Activated CD4-positive, alpha-beta T cell treated with anti-CD3 and anti-CD28 coated beads, Interleukin-2, amount 10 ng/mL, durations not matched to agents 7 days and 5 days (primary cell): ENCODE measurements around the gene PRSS35. TPM values are rescaled to one million over a fixed set of nuclear protein-coding genes. Genes with fewer than 3 reads are reported as not detected.
"Not testable (repeated sequence)": the region's sequence is repeated elsewhere in the genome, so short reads cannot be mapped to it uniquely, and the experiment has no call there.

Experiments
- CTCF ChIA-PET: fragments of 350-600 bp; sonication (Branson Sonifier 250); formaldehyde crosslinking; loops from one replicate; lab custom pipeline; 2021; ENCODE audit warnings: antibody characterized with exemption; lab: Charles Lee
- POLR2A ChIA-PET: fragments of 350-600 bp; sonication (Branson Sonifier 250); formaldehyde crosslinking; loops from one replicate; lab custom pipeline; 2021; ENCODE audit warnings: antibody characterized with exemption; lab: Charles Lee
- DNase-seq: peaks from one replicate; pipeline ENCODE4 v3.0.0-alpha.2; 2020
- H3K27ac Mint-ChIP-seq: one replicate; pipeline ENCODE4 v1.8.0; 2021; ENCODE audit warnings: mild to moderate bottlenecking, moderate library complexity, mixed read lengths
- H3K27me3 Mint-ChIP-seq: one replicate; pipeline ENCODE4 v1.8.0; 2021; ENCODE audit warnings: mixed read lengths
- H3K36me3 Mint-ChIP-seq: one replicate; pipeline ENCODE4 v1.8.0; 2021; ENCODE audit warnings: low read depth, mixed read lengths
- H3K4me1 Mint-ChIP-seq: one replicate; pipeline ENCODE4 v1.8.0; 2021; ENCODE audit warnings: mixed read lengths
- H3K4me3 Mint-ChIP-seq: one replicate; pipeline ENCODE4 v1.8.0; 2021; ENCODE audit warnings: mild to moderate bottlenecking, moderate library complexity, mixed read lengths
- H3K9me3 Mint-ChIP-seq: one replicate; pipeline ENCODE4 v1.8.0; 2021; ENCODE audit warnings: mixed read lengths
- total RNA-seq, 2 experiments: library from RNA; stranded (reverse); gene quantifications; one replicate each; pipeline ENCODE4 v1.2.3, GENCODE V29; 2021

Gene PRSS35, protein sequence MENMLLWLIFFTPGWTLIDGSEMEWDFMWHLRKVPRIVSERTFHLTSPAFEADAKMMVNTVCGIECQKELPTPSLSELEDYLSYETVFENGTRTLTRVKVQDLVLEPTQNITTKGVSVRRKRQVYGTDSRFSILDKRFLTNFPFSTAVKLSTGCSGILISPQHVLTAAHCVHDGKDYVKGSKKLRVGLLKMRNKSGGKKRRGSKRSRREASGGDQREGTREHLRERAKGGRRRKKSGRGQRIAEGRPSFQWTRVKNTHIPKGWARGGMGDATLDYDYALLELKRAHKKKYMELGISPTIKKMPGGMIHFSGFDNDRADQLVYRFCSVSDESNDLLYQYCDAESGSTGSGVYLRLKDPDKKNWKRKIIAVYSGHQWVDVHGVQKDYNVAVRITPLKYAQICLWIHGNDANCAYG
- total RNA-seq: not detected

DNA sequence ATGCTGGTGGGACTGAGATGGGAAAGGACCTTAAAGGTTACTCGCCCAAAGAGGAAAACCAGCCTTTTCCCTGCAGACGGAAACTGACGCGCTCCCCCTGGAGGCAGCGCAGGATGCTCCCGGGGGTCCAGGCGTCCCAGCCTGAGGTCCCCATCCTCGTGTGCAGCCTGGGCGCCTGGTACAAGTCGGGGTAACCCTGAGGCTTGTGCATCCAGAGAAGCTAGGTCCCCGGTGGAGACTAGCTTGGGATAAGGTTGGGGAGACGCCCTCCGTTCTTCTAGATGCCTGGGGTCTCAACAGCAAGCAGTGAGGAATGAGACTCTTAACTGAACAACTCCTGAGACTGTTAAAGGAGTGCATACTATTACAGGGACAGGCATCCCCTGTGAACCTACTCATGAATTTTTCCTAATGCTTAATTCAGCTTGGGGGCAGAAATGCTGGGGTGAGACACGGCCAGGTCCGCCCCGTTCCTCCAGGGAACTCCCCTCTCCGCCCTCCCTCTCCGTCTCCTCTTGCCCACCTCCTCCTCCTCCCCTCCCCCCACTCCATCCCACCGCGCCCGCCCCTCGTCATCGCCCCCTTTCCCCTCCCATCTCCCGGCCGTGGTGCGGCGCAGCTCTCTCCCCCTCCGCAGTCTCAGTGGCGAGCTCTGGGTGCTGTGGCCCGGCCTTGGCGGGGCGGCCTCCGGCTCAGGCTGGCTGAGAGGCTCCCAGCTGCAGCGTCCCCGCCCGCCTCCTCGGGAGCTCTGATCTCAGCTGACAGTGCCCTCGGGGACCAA lies at the start of gene PRSS35:
PRSS35 (plus strand) TSS at position 634 of the 781 bp plus-strand sequence. CDS start 10,908 bp downstream, outside the sequence.
- no peaks in the 10 kb centered on the region for H3K36me3 Mint-ChIP-seq
- H3K4me1 Mint-ChIP-seq: peaks cover 2% of the 10 kb centered on the region
- POLR2A ChIA-PET: no interaction called here
- peaks cover 35% of the 10 kb centered on the region for H3K27me3 Mint-ChIP-seq
- CTCF ChIA-PET: interaction anchor here (0.6 to 3.8 kb wide), 2 partner anchors 280 to 446 kb away, joined by 3 to 21 read pairs; partner anchors contain the start of genes DOP1A and UBE3D
- H3K9me3 Mint-ChIP-seq: no peaks in the 10 kb centered on the region
- H3K4me3 Mint-ChIP-seq: no peak within 1 kb of the TSS
- H3K27ac Mint-ChIP-seq: no peak within 1 kb of the TSS
- no peak for DNase-seq

DNA sequence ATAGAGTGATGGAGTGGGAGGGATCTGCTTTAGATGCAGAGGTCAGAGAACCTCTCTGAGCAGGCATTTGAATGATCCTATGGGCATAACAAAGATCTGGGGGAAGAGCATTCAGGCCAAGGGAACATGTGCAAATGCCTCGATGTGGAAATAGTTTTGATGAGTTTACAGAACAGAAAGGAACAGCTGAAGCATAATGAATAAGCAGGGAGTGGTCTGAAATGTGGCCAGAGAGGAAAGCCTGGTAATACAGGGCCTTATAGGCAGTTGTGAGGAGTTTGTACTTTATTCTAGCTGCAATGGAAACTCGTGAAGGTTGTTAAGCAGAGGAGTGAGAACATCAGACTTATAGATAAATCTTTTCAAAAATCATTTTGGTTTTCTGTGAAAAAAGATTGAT lies 48.4 kb upstream of the PRSS35 start:
- Mint-ChIP-seq H3K36me3 (no peaks in the 10 kb centered on the region), H3K27me3 (no peaks in the 10 kb centered on the region), H3K4me3 (no peak overlapping the region), H3K9me3 (no peaks in the 10 kb centered on the region), H3K4me1 (no peaks in the 10 kb centered on the region), H3K27ac (no peak overlapping the region)
- CTCF ChIA-PET: no interaction called here
- no peak for DNase-seq
- POLR2A ChIA-PET: no interaction called here

DNA sequence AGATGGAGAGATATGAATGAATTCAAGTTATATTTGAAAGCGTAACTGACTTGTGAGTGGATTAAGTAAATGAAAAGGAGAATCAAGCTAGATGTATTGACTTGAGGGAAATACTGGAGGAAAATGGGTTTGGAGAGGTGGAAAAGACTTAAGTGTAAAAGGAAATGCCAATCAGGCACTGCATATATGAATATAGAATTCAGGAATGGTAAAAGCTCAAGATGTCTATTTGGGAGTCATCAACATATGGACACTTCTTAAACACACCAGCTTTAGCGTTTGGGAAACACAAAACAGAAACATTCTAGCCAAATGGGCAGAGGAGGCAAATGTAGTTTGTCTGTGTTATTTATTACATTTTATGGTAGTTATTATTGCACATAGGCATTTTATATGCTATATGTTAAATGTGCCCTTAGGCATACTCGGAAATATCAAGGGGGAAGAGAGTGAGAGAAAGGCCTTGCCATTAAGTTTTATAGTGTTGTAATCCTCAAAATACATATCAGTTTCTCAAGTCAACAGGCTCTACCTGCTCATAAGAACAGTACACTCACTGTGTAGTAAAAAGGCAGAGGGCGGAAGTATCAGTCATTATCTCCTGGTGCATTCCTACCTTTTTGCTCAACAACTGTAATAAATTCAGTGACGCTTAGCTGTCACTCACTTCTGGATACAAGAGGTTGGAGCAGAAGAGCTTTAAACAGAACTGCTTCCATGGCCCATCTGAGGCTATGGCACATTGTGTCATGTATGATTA lies 47.8 kb upstream of the PRSS35 start:
- H3K27ac Mint-ChIP-seq: no peak overlapping the region
- no peaks in the 10 kb centered on the region for H3K27me3 Mint-ChIP-seq
- H3K9me3 Mint-ChIP-seq: no peaks in the 10 kb centered on the region
- DNase-seq: no peak
- ChIA-PET CTCF (no interaction called here), POLR2A (no interaction called here)
- H3K4me1 Mint-ChIP-seq: no peaks in the 10 kb centered on the region
- H3K4me3 Mint-ChIP-seq: no peak overlapping the region
- H3K36me3 Mint-ChIP-seq: no peaks in the 10 kb centered on the region

DNA sequence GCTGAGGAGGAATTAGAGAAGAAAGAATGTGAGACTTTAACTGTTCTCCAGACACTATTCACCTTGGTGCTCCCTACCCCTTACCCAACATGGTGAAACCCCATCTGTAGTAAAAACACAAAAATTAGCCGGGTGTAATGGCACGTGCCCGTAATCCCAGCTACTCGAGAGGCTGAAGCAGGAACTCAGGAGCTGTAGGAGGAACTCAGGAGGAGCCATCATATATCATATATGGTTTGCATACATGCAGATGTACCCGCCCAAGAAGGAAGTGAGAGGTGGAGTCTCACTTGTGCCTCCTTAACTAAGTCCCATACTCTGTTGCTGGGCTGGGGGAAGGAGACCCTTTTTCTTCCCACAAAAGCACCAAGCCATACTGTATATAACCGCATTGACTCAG lies 46.0 kb upstream of the PRSS35 start:
- Mint-ChIP-seq H3K27ac (no peak overlapping the region), H3K4me1 (no peaks in the 10 kb centered on the region), H3K9me3 (no peaks in the 10 kb centered on the region), H3K36me3 (no peaks in the 10 kb centered on the region), H3K27me3 (no peaks in the 10 kb centered on the region), H3K4me3 (no peak overlapping the region)
- DNase-seq: no peak
- ChIA-PET CTCF (no interaction called here), POLR2A (no interaction called here)

DNA sequence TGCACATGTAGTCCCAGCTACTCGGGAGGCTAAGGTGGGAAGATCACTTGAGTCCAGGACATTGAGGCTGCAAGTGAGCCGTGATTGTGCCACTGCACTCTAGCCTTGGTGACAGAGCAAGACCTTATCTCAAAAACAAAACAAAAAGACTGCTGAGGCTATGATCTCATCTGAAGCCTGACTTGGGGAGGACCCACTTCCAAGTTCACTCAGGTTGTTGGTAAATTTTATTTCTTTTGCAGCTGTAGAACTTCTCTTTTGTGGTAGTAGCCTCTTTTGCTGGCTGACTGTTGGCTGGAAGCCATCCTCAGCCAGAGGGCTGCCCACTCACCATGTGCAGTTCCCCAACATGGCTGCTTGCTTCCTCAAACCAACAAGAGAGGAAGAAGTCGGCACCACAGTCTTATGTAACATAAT lies 44.7 kb upstream of the PRSS35 start:
- Mint-ChIP-seq H3K27me3 (no peaks in the 10 kb centered on the region), H3K9me3 (no peaks in the 10 kb centered on the region), H3K36me3 (no peaks in the 10 kb centered on the region), H3K27ac (no peak overlapping the region), H3K4me3 (no peak overlapping the region), H3K4me1 (no peaks in the 10 kb centered on the region)
- CTCF ChIA-PET: no interaction called here
- POLR2A ChIA-PET: no interaction called here
- no peak for DNase-seq

DNA sequence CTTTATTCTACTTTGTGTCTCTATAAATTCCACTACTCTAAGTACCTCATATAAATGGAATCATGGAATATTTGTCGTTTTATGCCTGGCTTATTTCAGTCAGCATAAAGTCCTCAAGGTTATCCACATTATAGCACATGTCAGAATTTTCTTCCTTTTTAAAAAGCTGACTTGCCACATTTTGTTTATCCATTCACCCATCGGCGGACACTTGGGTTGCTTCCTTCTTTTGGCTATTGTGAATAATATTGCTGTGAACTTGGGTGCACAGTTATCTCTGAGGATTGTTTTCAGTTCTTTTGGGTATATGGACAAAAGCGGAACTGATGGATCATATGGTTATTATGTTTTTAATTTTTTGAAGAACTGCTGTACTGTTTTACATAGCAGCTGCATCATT lies 42.3 kb upstream of the PRSS35 start:
- H3K27ac Mint-ChIP-seq: no peak overlapping the region
- H3K4me3 Mint-ChIP-seq: no peak overlapping the region
- H3K36me3 Mint-ChIP-seq: no peaks in the 10 kb centered on the region
- DNase-seq: no peak
- H3K4me1 Mint-ChIP-seq: no peaks in the 10 kb centered on the region
- ChIA-PET CTCF (no interaction called here), POLR2A (no interaction called here)
- no peaks in the 10 kb centered on the region for H3K27me3 Mint-ChIP-seq
- no peaks in the 10 kb centered on the region for H3K9me3 Mint-ChIP-seq

DNA sequence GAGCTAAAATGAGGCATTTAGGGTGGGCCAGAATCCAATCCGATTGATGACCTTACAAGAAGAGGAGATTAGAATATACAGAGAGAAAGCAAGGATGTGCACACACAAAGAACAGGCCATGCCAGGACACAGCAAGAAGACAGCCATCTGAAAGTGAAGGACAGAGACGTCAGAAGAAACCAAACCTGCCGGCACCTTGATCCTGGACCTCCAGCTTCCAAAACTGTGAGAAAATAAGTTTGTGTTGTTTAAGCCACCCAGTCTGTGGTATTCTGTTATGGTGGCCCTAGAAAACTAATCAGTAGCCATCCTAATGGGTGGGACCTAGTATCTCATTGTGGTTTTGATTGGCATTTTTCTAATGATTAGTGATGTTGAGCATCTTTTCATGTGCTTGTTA lies 41.7 kb upstream of the PRSS35 start:
- Mint-ChIP-seq H3K27ac (no peak overlapping the region), H3K27me3 (no peaks in the 10 kb centered on the region), H3K36me3 (no peaks in the 10 kb centered on the region), H3K9me3 (no peaks in the 10 kb centered on the region), H3K4me3 (no peak overlapping the region), H3K4me1 (no peaks in the 10 kb centered on the region)
- CTCF ChIA-PET: no interaction called here
- POLR2A ChIA-PET: no interaction called here
- DNase-seq: no peak

DNA sequence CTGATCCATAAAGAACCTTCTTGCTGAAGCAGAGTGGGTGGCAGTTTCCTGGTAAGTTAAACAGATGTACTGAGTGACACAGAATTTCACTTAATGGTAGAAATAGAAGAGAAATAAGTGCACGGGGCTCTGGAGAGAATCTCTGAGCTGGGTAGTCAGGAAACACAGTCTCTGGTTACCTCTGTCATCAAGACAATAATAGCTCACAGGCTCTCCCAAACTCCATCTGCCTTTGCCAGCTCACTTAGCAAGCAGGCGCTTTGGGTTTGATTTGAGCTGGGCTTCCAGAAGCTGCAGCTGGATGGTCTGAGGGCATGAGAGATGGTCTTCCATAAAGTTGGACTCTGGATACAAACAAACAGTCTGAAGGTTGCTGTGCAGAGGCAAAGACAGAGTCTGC lies 39.6 kb upstream of the PRSS35 start:
- POLR2A ChIA-PET: no interaction called here
- no peak for DNase-seq
- Mint-ChIP-seq H3K4me1 (no peaks in the 10 kb centered on the region), H3K36me3 (no peaks in the 10 kb centered on the region), H3K27me3 (no peaks in the 10 kb centered on the region), H3K27ac (no peak overlapping the region), H3K9me3 (no peaks in the 10 kb centered on the region), H3K4me3 (no peak overlapping the region)
- CTCF ChIA-PET: no interaction called here

DNA sequence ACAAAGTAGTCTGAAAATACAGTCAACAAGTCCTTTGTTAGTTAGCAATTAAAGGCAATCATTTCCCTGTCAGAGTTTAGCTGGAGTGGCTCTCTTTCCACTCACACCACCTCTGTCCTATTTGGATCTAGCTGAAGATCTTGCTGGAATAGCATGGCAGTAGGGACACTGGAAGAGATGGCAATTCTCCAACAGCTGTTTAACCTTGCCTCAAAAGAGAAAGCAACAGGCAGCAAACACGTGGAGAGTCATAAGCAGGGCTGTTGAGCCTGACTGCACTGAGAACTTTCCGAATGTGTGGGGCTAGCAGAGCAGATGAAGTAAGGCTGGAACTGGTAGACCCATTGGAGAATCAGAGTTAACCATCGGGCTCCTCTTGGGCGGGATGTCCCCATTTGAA lies 38.0 kb upstream of the PRSS35 start:
- ChIA-PET CTCF (no interaction called here), POLR2A (no interaction called here)
- no peaks in the 10 kb centered on the region for H3K4me1 Mint-ChIP-seq
- H3K27me3 Mint-ChIP-seq: no peaks in the 10 kb centered on the region
- no peaks in the 10 kb centered on the region for H3K36me3 Mint-ChIP-seq
- no peak overlapping the region for H3K27ac Mint-ChIP-seq
- no peaks in the 10 kb centered on the region for H3K9me3 Mint-ChIP-seq
- no peak for DNase-seq
- no peak overlapping the region for H3K4me3 Mint-ChIP-seq

DNA sequence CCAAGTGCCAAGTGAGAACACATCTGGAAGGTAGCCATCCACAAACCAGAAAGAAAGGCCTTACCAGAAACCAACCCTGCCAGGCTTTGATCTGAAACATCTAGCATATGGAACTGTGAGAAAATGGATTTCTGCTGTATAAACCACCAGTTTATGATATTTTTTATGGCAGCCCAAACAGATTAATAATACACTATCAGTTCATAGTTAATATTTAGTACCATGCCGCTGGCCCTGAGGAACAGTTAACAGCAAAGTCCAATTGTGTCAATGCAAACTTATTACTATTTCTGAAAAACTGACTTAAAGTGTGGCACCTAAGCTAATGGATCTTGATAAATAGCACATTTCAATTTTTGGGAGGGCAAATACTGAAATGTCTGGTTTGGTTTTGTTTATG lies 35.4 kb upstream of the PRSS35 start:
- Mint-ChIP-seq H3K4me1 (no peaks in the 10 kb centered on the region), H3K27me3 (no peaks in the 10 kb centered on the region), H3K36me3 (no peaks in the 10 kb centered on the region), H3K4me3 (no peak overlapping the region), H3K9me3 (no peaks in the 10 kb centered on the region), H3K27ac (no peak overlapping the region)
- no peak for DNase-seq
- ChIA-PET CTCF (no interaction called here), POLR2A (no interaction called here)

DNA sequence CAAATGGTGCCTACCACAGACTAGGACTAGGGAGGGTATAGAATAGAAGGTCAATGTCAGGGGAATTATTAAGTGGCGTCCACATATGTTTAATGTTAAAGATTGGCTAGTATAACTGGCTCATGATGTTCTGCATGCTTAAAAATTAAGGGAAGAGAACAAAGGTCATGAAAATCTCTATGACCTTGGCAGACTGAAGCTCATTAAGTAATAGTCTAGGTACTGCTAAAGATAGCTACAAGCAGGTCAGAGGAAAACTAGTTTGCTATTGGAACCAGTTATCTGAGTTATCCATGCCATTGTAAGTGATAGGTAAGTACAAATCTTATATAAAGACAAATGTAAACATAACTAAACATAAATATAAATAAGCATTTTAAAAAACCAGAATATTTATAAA lies 32.9 kb upstream of the PRSS35 start:
- POLR2A ChIA-PET: no interaction called here
- H3K36me3 Mint-ChIP-seq: no peaks in the 10 kb centered on the region

DNA sequence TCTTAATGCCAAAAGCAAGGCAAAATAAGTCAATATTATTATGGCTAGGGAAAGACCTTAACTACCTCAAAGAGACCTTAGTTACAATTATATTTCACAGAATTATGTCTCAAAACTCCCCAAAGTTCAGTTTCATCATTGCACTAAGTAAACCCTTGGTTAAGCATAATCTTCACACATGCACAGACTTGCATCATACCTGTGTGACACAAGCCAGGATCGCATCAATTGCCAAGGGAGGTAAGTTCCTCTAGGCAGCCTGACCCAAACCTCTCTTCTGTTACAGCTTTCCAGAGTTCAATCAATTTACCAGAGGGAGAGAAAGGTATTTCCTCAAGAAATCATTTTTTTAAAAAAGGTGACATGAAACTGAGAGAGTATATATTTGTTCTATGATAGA lies 31.9 kb upstream of the PRSS35 start:
- no peak overlapping the region for H3K4me3 Mint-ChIP-seq
- no peaks in the 10 kb centered on the region for H3K4me1 Mint-ChIP-seq
- no peak for DNase-seq
- POLR2A ChIA-PET: no interaction called here
- no peaks in the 10 kb centered on the region for H3K9me3 Mint-ChIP-seq
- no peaks in the 10 kb centered on the region for H3K27me3 Mint-ChIP-seq
- no peak overlapping the region for H3K27ac Mint-ChIP-seq
- CTCF ChIA-PET: no interaction called here
- H3K36me3 Mint-ChIP-seq: no peaks in the 10 kb centered on the region

More for the DNA sequence above, 32.9 kb upstream of the PRSS35 start:
- H3K9me3 Mint-ChIP-seq: no peaks in the 10 kb centered on the region
- H3K27ac Mint-ChIP-seq: no peak overlapping the region
- no peak overlapping the region for H3K4me3 Mint-ChIP-seq
- H3K4me1 Mint-ChIP-seq: no peaks in the 10 kb centered on the region
- H3K27me3 Mint-ChIP-seq: no peaks in the 10 kb centered on the region
- no peak for DNase-seq
- CTCF ChIA-PET: no interaction called here

DNA sequence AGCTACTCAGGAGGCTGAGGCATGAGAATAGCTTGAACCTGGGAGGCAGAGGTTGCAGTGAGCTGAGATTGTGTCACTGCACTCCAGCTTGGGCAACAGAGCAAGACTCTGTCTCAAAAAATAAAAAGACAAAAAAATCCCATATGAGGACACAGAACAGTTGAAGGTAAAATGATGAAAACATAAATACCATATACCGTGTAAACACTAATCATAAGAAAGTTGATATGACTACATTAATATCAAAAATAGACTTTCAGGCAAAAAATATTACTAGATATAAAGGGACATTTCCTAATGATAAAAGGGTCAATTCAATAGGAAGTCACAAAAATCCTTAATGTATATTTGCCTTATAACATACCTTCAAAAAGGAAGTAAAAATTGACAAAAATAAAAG lies 30.4 kb upstream of the PRSS35 start:
- H3K4me1 Mint-ChIP-seq, POLR2A ChIA-PET, CTCF ChIA-PET, H3K27me3 Mint-ChIP-seq, DNase-seq, H3K27ac Mint-ChIP-seq, H3K9me3 Mint-ChIP-seq, H3K4me3 Mint-ChIP-seq, H3K36me3 Mint-ChIP-seq: not testable (repeated sequence)
